Transverse colon (tissue), 4 donors: ENCODE measurements around the gene HDC.

Source experiments
- EP300 ChIP-seq: sonication (generic); formaldehyde crosslinking; IDR thresholded peaks from one replicate; pipeline ENCODE4 v1.6.1; 2017; ENCODE audit warnings: antibody characterized with exemption, low read depth
- POLR2A ChIP-seq: fragments of 450-650 bp; IDR thresholded peaks from one replicate; pipeline ENCODE4 v1.6.1; 2016; ENCODE audit warnings: antibody characterized with exemption, mild to moderate bottlenecking, moderate library complexity
- POLR2AphosphoS5 ChIP-seq, 3 donors: sonication (generic); formaldehyde crosslinking; IDR thresholded peaks; one replicate each; pipeline ENCODE4 v1.6.1; 2016; ENCODE audit warnings: antibody characterized with exemption in 3 of 3
- TF ChIP-seq, protein P1 (sequence below), 5 experiments: fragments of 200-600 bp in 3 of 5; fragments of 450-650 bp in 2 of 5; sonication (generic) in 3 of 5; IDR thresholded peaks; 1 replicate in 2 of 5; 2 replicates in 3 of 5; pipeline ENCODE4 v1.5.1; 2016 to 2017; ENCODE audit warnings: antibody characterized with exemption in 5 of 5, inconsistent platforms in 3 of 5, mild to moderate bottlenecking in 2 of 5, moderate library complexity in 1 of 5

DNA sequence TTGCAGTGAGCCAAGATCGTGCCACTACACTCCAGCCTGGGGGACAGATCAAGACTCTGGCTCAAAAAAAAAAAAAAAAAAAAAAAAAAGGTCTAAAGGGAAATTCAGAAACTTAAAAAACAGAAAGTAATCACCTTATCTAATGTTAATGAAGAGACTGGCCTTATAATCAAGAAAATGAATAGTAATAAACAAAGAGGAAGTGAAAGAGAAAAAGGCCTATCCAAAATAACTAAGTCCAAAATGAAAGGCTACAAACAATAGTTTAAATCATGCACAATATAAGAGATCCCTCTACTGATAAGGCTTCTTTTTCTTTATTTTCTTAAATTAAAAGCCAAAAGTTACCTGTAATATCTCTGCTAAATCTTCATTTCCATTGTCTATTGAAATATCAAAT, 37.1 kb upstream of the HDC start:
- TF ChIP-seq, protein P1, sequence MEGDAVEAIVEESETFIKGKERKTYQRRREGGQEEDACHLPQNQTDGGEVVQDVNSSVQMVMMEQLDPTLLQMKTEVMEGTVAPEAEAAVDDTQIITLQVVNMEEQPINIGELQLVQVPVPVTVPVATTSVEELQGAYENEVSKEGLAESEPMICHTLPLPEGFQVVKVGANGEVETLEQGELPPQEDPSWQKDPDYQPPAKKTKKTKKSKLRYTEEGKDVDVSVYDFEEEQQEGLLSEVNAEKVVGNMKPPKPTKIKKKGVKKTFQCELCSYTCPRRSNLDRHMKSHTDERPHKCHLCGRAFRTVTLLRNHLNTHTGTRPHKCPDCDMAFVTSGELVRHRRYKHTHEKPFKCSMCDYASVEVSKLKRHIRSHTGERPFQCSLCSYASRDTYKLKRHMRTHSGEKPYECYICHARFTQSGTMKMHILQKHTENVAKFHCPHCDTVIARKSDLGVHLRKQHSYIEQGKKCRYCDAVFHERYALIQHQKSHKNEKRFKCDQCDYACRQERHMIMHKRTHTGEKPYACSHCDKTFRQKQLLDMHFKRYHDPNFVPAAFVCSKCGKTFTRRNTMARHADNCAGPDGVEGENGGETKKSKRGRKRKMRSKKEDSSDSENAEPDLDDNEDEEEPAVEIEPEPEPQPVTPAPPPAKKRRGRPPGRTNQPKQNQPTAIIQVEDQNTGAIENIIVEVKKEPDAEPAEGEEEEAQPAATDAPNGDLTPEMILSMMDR (IDR thresholded peaks at IDR 0.05), result no peak
- TF ChIP-seq EP300 (no peak), POLR2A (no peak), POLR2AphosphoS5 (IDR thresholded peaks at IDR 0.05) (no peak)
